Measurements from ENCODE around the gene INSIG1.

INSIG1 gene

GRCh38 chr7:155266440-155266839 lies 31.2 kb upstream of the INSIG1 start:
- DNase-seq (ENCODE audit: low spot score), result no peak

- no peak for DNase-seq (ENCODE audit: low spot score)
Observed at GRCh38 chr7:155267023-155267422, 30.7 kb upstream of the INSIG1 start.

- DNase-seq (ENCODE audit: low spot score), result no peak
Observed at GRCh38 chr7:155267436-155267835, 30.2 kb upstream of the INSIG1 start.

GRCh38 chr7:155268211-155268610 lies 29.5 kb upstream of the INSIG1 start:
- no peak for DNase-seq (ENCODE audit: low spot score)

GRCh38 chr7:155268921-155269650 lies 28.6 kb upstream of the INSIG1 start:
- no peak for DNase-seq (ENCODE audit: low spot score)

- no peak for DNase-seq (ENCODE audit: low spot score)
Observed at GRCh38 chr7:155269766-155270585, 27.7 kb upstream of the INSIG1 start.

GRCh38 chr7:155270861-155271260 lies 26.8 kb upstream of the INSIG1 start:
- DNase-seq (ENCODE audit: low spot score), result no peak

GRCh38 chr7:155274633-155275355 lies 22.9 kb upstream of the INSIG1 start:
- DNase-seq (ENCODE audit: low spot score), result no peak

- DNase-seq (ENCODE audit: low spot score), result no peak
Observed at GRCh38 chr7:155276042-155276799, 21.5 kb upstream of the INSIG1 start.

- DNase-seq (ENCODE audit: low spot score), result no peak
Observed at GRCh38 chr7:155276800-155277375, 20.8 kb upstream of the INSIG1 start.

- DNase-seq (ENCODE audit: low spot score), result no peak
Observed at GRCh38 chr7:155277385-155277994, 20.2 kb upstream of the INSIG1 start.

GRCh38 chr7:155278921-155279320 lies 18.8 kb upstream of the INSIG1 start:
- no peak for DNase-seq (ENCODE audit: low spot score)

GRCh38 chr7:155279787-155280445 lies 17.8 kb upstream of the INSIG1 start:
- DNase-seq (ENCODE audit: low spot score), result no peak

GRCh38 chr7:155280446-155281397 lies 17.0 kb upstream of the INSIG1 start:
- DNase-seq (ENCODE audit: low spot score), result no peak

GRCh38 chr7:155281398-155281969 lies 16.2 kb upstream of the INSIG1 start:
- DNase-seq (ENCODE audit: low spot score), result no peak

GRCh38 chr7:155282671-155283070 lies 15.0 kb upstream of the INSIG1 start:
- no peak for DNase-seq (ENCODE audit: low spot score)

- no peak for DNase-seq (ENCODE audit: low spot score)
Observed at GRCh38 chr7:155283565-155284194, 14.0 kb upstream of the INSIG1 start.

- no peak for DNase-seq (ENCODE audit: low spot score)
Observed at GRCh38 chr7:155284496-155285274, 13.0 kb upstream of the INSIG1 start.
